A549 treated with AZD2906 at 1 μM for 4 hours (cell line): Measurements from ENCODE around the gene TIMELESS. TPM values are rescaled to one million over a fixed set of nuclear protein-coding genes. Genes with fewer than 3 reads are reported as not detected.

Experiments used
- total RNA-seq: library from RNA; stranded (reverse); fragments of 200-300 nt; extraction: Qiagen RNA extraction; gene quantifications from 5 replicates; pipeline ENCODE4 v1.2.3, GENCODE V29; 2022

TIMELESS gene
- 31.5 to 36.5 TPM (median 34.9 TPM) in 5 replicates for total RNA-seq

GRCh38 chr12:56448860-56449621, at the start of gene TIMELESS:
TSS of gene TIMELESS (minus strand) at chr12:56449426. CDS start at chr12:56434170, 15,256 bp downstream.

GRCh38 chr12:56488041-56488955, 39.1 kb upstream of the TIMELESS start, which contains the start of gene GLS2:
TSS of gene GLS2 (minus strand) at chr12:56488161. CDS start at chr12:56488118, 43 bp downstream.

GRCh38 chr12:56468216-56469006, 19.2 kb upstream of the TIMELESS start, which contains the start of gene SPRYD4:
TSS of gene SPRYD4 (plus strand) at chr12:56468578. CDS start at chr12:56468592, 14 bp downstream.

GRCh38 chr12:56454557-56454956, 5.3 kb upstream of the TIMELESS start, which contains the start of gene MIP:
TSS of gene MIP (minus strand) at chr12:56454657. CDS start at chr12:56454613, 44 bp downstream.

Other genes with a start within 250 kb of the TIMELESS start
- 21.7 to 26.5 TPM (median 25.1 TPM) in 5 replicates for gene RNF41, start 227.5 kb downstream of the TIMELESS start, total RNA-seq
- gene NABP2, start 225.1 kb downstream of the TIMELESS start, total RNA-seq, result 54.9 to 59.8 TPM (median 58.5 TPM) in 5 replicates
- 0.05 to 0.08 TPM in 2 of 5 replicates, not detected in the others for gene SLC39A5, start 219.4 kb downstream of the TIMELESS start, total RNA-seq
- gene ANKRD52, start 191.0 kb downstream of the TIMELESS start, total RNA-seq, result 36.2 to 45.1 TPM (median 38.3 TPM) in 5 replicates
- gene COQ10A, start 182.5 kb downstream of the TIMELESS start, total RNA-seq, result 12.1 to 14.7 TPM (median 14.2 TPM) in 5 replicates
- gene CS, start 149.1 kb downstream of the TIMELESS start, total RNA-seq, result 144 to 175 TPM (median 152 TPM) in 5 replicates
- gene CNPY2, start 133.4 kb downstream of the TIMELESS start, total RNA-seq, result 108 to 151 TPM (median 138 TPM) in 5 replicates
- gene PAN2, start 115.4 kb downstream of the TIMELESS start, total RNA-seq, result 10.3 to 14.2 TPM (median 13.9 TPM) in 5 replicates
- 0.31 to 0.52 TPM (median 0.38 TPM) in 5 replicates for gene IL23A, start 110.5 kb downstream of the TIMELESS start, total RNA-seq
- 10.7 to 13.2 TPM (median 11.1 TPM) in 5 replicates for gene STAT2, start 89.3 kb downstream of the TIMELESS start, total RNA-seq
- not detected in 5 replicates for gene APOF, start 86.6 kb downstream of the TIMELESS start, total RNA-seq
- gene MIP, start 5.2 kb upstream of the TIMELESS start, total RNA-seq, result 0.07 to 0.09 TPM in 2 of 5 replicates, not detected in the others
- 1.8 to 1.9 TPM (median 1.9 TPM) in 5 replicates for gene SPRYD4, start 19.2 kb upstream of the TIMELESS start, total RNA-seq
- 0.15 to 0.62 TPM (median 0.20 TPM) in 5 replicates for gene GLS2, start 38.7 kb upstream of the TIMELESS start, total RNA-seq
- 7.1 to 12.7 TPM (median 9.1 TPM) in 5 replicates for gene RBMS2, start 72.4 kb upstream of the TIMELESS start, total RNA-seq
- gene BAZ2A, start 180.9 kb upstream of the TIMELESS start, total RNA-seq, result 28.9 to 40.4 TPM (median 35.6 TPM) in 5 replicates
- gene ATP5F1B, start 196.6 kb upstream of the TIMELESS start, total RNA-seq, result 838 to 914 TPM (median 893 TPM) in 5 replicates
- gene PTGES3, start 238.9 kb upstream of the TIMELESS start, total RNA-seq, result 340 to 396 TPM (median 363 TPM) in 5 replicates